ENCODE results near the gene OR4S2.

OR4S2 gene

GRCh38 chr11:55658031-55658573 lies 10.0 kb downstream of the OR4S2 start:
- no peak for TF ChIP-seq CTCF (IDR thresholded peaks at IDR 0.05; ENCODE audit: low read depth, low read length, missing control alignments)
- no peak overlapping the region for H3K4me3 ChIP-seq (ENCODE audit: low read depth, low read length)
- in situ Hi-C loops (cut with HindIII; ENCODE audit: low sequenced_read_pairs), result no loop called here
- no peak for DNase-seq (ENCODE audit: low read depth)

- H3K4me3 ChIP-seq (ENCODE audit: low read depth, low read length), result no peak overlapping the region
- no peak for TF ChIP-seq CTCF (IDR thresholded peaks at IDR 0.05; ENCODE audit: low read depth, low read length, missing control alignments)
- no peak for DNase-seq (ENCODE audit: low read depth)
- in situ Hi-C loops (cut with HindIII; ENCODE audit: low sequenced_read_pairs), result no loop called here
These were observed 10.5 kb downstream of the OR4S2 start for GRCh38 chr11:55658608-55659007.

GRCh38 chr11:55661901-55662300 lies 13.8 kb downstream of the OR4S2 start, which contains the start of gene OR4C6:
TSS of gene OR4C6 (plus strand) at chr11:55662201. CDS start at chr11:55665167, 2,966 bp downstream.
- H3K4me3 ChIP-seq (ENCODE audit: low read depth, low read length), result no peak within 1 kb of the TSS

GRCh38 chr11:55669376-55669775 lies 21.2 kb downstream of the OR4S2 start:
- no peak for TF ChIP-seq CTCF (IDR thresholded peaks at IDR 0.05; ENCODE audit: low read depth, low read length, missing control alignments)
- DNase-seq (ENCODE audit: low read depth), result no peak
- in situ Hi-C loops (cut with HindIII; ENCODE audit: low sequenced_read_pairs), result no loop called here
- no peak overlapping the region for H3K4me3 ChIP-seq (ENCODE audit: low read depth, low read length)

More at GRCh38 chr11:55661901-55662300, 13.8 kb downstream of the OR4S2 start, which contains the start of gene OR4C6:
- in situ Hi-C loops (cut with HindIII; ENCODE audit: low sequenced_read_pairs), result no loop called here
- TF ChIP-seq CTCF (IDR thresholded peaks at IDR 0.05; ENCODE audit: low read depth, low read length, missing control alignments), result no peak
- no peak for DNase-seq (ENCODE audit: low read depth)

- in situ Hi-C loops (cut with HindIII; ENCODE audit: low sequenced_read_pairs), result no loop called here
- no peak overlapping the region for H3K4me3 ChIP-seq (ENCODE audit: low read depth, low read length)
- TF ChIP-seq CTCF (IDR thresholded peaks at IDR 0.05; ENCODE audit: low read depth, low read length, missing control alignments), result no peak
- DNase-seq (ENCODE audit: low read depth), result no peak
These were observed 25.7 kb downstream of the OR4S2 start for GRCh38 chr11:55673860-55674259.

GRCh38 chr11:55697817-55698216 lies 49.7 kb downstream of the OR4S2 start:
- in situ Hi-C loops (cut with HindIII; ENCODE audit: low sequenced_read_pairs), result no loop called here
- no peak for DNase-seq (ENCODE audit: low read depth)
- no peak for TF ChIP-seq CTCF (IDR thresholded peaks at IDR 0.05; ENCODE audit: low read depth, low read length, missing control alignments)
- H3K4me3 ChIP-seq (ENCODE audit: low read depth, low read length), result no peak overlapping the region

Measured in astrocyte of the cerebellum (primary cell).